Activated CD8-positive, alpha-beta memory T cell treated with anti-CD3 and anti-CD28 coated beads, Interleukin-2, amount 50 U/mL, for 1 hour (primary cell): ENCODE measurements around the gene OAS2.

Experiments used
- DNase-seq: peaks from one replicate; pipeline ENCODE4 v3.0.0-alpha.2; 2020; ENCODE audit errors: extremely low read depth

Gene OAS2

DNA sequence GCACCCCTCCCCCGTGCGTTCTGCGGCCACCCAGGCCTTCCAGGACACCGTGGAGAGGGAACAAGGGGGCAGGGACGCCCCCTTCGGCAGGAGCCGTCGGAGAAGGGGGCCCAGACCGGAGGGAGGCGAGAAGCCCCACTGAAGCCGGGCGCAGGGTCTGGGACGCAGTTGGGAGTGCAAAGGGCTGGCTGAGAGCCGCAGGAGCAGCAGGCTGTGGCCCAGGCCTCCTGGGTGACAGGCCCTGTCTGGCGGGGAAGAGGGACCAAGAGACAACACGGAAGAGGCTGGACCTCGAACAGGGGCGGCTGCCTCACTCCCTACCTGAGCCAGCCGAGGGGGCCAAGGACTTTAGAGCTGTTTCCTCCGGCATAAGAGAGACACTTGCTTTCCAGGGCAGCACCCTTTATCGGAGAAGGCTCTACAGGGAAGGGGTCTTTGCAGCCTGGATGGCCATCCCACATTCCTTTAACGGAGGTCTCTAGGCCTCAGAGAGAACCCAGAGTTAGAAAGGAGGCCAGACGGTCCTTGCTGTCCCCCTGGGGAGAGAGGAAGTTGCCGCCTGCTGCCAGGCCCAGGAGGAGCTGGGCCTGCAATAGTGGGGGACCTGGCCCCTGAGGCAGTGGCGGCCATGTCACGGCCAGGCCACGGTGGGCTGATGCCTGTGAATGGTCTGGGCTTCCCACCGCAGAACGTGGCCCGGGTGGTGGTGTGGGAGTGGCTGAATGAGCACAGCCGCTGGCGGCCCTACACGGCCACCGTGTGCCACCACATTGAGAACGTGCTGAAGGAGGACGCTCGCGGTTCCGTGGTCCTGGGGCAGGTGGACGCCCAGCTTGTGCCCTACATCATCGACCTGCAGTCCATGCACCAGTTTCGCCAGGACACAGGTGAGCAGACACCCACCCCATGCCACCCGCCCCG lies 79.5 kb downstream of the OAS2 start:
- no peak for DNase-seq

DNA sequence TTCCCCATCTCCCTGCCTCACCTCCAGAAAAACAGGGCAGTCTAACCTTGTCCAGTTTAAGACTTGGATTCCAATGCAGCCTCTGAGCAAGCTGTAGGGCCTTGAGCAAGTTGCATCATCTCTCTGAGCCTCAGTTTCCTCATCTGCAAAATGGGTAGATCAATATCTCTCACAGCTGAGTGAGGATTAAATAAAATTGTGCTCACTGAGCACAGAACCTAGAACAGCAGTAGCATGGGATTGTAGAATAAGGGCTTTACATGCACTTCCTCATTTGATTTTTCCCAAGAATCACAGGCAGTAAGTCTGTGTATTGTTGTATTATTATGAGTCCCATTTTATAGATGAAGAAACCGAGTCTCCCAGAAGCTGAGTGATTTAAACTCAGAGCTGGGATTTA lies 80.2 kb downstream of the OAS2 start:
- DNase-seq: no peak

DNA sequence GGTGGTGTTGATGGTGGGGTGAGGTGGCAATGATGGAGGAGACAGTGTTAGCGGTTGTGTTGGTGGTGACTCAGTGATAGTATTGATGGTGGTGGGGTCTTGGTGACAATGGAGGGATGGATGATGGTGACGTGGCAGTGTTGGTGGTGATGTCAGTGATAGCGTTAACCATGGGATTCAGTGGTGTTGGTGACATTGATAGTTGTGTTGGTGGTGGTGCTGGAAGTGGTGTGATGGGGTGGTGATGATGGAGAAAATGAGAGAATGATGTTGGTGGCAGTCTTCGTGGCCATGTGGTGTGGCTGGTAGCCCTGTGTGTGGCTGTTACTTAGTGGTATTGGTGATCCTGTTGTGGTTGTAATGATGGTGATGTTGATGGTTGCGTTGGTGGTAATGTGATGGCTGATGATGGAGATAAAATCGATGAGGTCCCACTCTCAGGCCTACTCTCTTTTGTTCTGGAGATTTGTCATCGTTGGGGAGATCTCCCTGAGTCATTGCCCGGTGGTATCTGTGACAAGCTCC lies 80.8 kb downstream of the OAS2 start:
- DNase-seq: no peak

DNA sequence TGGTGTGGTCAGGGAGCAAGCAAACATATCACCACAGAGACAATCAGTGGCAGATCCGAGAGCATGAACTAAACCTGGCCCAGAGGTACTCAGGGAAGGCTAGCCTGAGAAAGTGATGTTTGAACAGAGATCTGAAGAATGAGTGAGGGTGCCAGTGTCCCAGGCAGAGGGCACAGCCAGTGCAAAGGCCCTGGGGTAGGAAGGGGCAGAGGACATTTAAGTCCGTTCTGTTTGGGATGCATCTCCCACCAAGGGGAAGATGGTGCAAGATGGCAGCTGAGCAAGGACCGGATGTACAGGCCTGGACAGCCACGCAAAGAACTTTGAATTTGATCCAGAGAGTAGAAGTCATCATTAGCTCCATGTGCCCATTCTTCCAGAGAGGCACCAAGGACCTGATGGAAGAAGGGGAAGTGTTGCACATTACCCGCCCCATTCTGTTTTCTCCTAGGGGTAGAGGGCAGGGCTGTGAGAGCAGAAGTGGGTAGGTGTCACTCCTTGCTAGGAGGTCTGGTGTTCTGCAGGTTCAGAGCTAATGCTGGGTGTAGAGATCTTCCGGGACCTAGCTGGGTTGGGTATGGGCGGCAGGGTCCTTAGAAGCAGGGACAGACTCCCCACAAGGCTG lies 82.1 kb downstream of the OAS2 start:
- DNase-seq: no peak

DNA sequence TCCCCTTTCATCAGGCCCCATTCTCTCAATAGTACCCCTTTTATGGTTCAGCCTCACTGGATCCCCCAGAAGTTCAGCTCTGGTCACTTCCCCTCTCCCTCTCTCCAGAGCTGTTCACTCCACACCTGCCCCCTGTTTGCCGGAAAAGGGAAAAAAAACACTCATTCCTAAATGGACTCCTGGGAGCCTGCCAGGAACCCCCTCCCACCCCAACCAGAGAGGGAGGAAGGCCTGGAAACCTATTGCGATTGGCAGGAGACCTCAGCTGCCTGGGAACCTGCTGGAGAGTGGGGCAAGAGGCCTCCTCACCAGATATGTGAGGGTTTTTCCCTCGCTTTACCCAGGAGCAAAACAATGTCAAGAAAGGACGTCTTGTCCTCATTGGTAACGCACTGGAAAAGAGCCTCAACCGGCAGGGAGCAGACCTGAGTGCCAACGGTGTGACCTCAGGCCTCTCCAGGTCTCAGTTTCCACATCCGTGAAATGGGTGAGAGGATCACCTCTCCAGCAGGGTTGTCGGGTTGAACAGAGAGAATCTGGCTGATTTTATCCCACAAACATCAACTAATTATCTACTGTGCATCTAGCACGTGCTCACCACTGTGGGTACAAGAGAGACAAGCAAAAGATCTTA lies 82.9 kb downstream of the OAS2 start:
- no peak for DNase-seq
